DMS 273 treated with DMSO at 0.1 percent for 48 hours (cell line): Measurements from ENCODE around the gene SCLT1.

Source experiments
- DNase-seq: peaks from one replicate; lab custom pipeline; 2025; lab: John Stamatoyannopoulos, UW

The SCLT1 gene

GRCh38 chr4:128957459-128957858 is 135.9 kb downstream of the SCLT1 start:
- DNase-seq = no peak

- DNase-seq = no peak
These were observed 137.6 kb downstream of the SCLT1 start for GRCh38 chr4:128955751-128956150.

- no peak for DNase-seq
These were observed 138.4 kb downstream of the SCLT1 start for GRCh38 chr4:128954941-128955340.

- DNase-seq = no peak
These were observed 142.0 kb downstream of the SCLT1 start for GRCh38 chr4:128951316-128951715.

- DNase-seq = no peak
These were observed 142.5 kb downstream of the SCLT1 start for GRCh38 chr4:128950796-128951195.

- DNase-seq = no peak
These were observed 146.4 kb downstream of the SCLT1 start for GRCh38 chr4:128946916-128947315.

GRCh38 chr4:128942607-128943006 is 150.7 kb downstream of the SCLT1 start:
- DNase-seq = no peak

- no peak for DNase-seq
These were observed 152.4 kb downstream of the SCLT1 start for GRCh38 chr4:128940971-128941370.

GRCh38 chr4:128930051-128930450 is 163.3 kb downstream of the SCLT1 start:
- DNase-seq = no peak

GRCh38 chr4:128924951-128925350 is 168.4 kb downstream of the SCLT1 start:
- no peak for DNase-seq

GRCh38 chr4:128921954-128922353 is 171.4 kb downstream of the SCLT1 start:
- no peak for DNase-seq

- DNase-seq = no peak
These were observed 175.6 kb downstream of the SCLT1 start for GRCh38 chr4:128917781-128918180.

- DNase-seq = no peak
These were observed 176.5 kb downstream of the SCLT1 start for GRCh38 chr4:128916832-128917231.

GRCh38 chr4:128915544-128915943 is 177.8 kb downstream of the SCLT1 start:
- no peak for DNase-seq

GRCh38 chr4:128913228-128913627 is 180.1 kb downstream of the SCLT1 start:
- no peak for DNase-seq

GRCh38 chr4:128908735-128909134 is 184.6 kb downstream of the SCLT1 start:
- no peak for DNase-seq

- DNase-seq = no peak
These were observed 185.4 kb downstream of the SCLT1 start for GRCh38 chr4:128907981-128908380.

GRCh38 chr4:128906581-128906980 is 186.8 kb downstream of the SCLT1 start:
- DNase-seq = no peak

GRCh38 chr4:128904821-128905220 is 188.5 kb downstream of the SCLT1 start:
- DNase-seq = no peak

GRCh38 chr4:128880662-128881061 is 212.7 kb downstream of the SCLT1 start:
- DNase-seq = no peak

GRCh38 chr4:128879971-128880370 is 213.4 kb downstream of the SCLT1 start:
- no peak for DNase-seq

GRCh38 chr4:128879283-128879682 is 214.1 kb downstream of the SCLT1 start:
- no peak for DNase-seq

GRCh38 chr4:128877934-128878333 is 215.4 kb downstream of the SCLT1 start:
- DNase-seq = no peak

- DNase-seq = no peak
These were observed 217.1 kb downstream of the SCLT1 start for GRCh38 chr4:128876200-128876599.

GRCh38 chr4:128871948-128872347 is 221.4 kb downstream of the SCLT1 start:
- no peak for DNase-seq
